GM21390 (cell line): ENCODE results near the gene CLCN4.

Experiments
- ATAC-seq: cut with Tn5 transposase; IDR thresholded peaks from one replicate; pipeline ENCODE4 v1.9.1; 2021; ENCODE audit not compliant: unreplicated experiment

CLCN4 gene

GRCh38 chrX:10239611-10240064 is 82.9 kb downstream of the CLCN4 start:
- ATAC-seq = no peak

- no peak for ATAC-seq
These were observed 84.1 kb downstream of the CLCN4 start for GRCh38 chrX:10240918-10241317.

DNA sequence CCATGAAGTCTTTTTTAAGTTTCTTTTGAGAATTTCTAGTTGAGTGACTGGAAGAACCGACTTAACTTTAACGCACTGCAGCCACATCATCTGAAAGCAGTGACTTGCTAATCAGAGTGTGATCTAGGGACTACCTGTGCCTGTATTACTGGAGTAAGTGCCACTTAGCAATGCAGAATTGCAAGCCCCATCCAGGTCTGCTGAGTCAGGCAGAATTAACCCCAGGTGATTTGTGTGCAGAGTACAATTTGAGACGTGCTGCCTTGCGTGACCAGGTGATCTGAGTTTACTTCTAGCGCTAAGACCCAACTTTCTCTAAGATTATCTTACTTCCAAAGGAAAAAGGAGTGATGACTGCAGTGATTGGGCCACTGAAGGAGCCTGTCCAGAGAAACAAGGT is 85.3 kb downstream of the CLCN4 start:
- ATAC-seq = no peak

DNA sequence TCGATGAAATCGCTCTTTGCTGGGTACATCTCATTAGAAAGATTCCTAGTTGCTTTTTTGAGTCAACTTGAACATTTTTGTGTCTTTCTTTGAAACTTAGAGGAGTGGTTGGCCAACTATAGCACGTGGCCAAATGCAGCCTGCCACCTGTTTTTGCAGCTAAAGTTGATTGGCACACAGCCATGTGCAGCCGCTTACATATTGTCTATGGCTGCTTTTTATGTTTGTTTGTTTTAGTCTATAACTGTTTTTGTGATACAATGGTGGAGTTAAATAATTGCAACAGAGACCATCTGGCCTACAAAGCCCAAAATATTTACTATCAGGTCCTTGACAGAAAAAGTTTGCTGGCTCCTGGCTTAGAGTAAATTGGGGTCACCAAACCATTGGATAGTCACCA is 86.3 kb downstream of the CLCN4 start:
- no peak for ATAC-seq

- ATAC-seq = no peak
These were observed 88.3 kb downstream of the CLCN4 start for GRCh38 chrX:10244915-10245622.

DNA sequence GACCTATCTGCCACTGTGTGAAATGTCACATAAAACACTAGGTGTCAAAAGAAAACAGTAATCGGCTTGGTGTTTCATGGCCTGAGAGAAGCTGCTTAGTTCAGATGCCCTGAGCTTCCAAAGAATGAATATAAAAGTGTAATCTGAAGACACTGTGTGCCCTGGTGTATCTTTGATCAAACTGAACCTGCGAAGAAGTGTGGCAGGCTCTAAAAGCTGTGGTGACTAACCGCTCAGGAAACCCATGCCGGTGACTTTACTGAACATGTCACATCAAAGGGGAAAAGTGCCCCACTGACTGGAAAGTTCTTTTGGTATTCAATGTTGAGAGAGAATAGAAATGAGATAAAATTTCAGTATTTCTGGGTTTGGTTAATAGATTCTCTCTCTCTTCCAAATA is 89.1 kb downstream of the CLCN4 start:
- ATAC-seq = no peak

DNA sequence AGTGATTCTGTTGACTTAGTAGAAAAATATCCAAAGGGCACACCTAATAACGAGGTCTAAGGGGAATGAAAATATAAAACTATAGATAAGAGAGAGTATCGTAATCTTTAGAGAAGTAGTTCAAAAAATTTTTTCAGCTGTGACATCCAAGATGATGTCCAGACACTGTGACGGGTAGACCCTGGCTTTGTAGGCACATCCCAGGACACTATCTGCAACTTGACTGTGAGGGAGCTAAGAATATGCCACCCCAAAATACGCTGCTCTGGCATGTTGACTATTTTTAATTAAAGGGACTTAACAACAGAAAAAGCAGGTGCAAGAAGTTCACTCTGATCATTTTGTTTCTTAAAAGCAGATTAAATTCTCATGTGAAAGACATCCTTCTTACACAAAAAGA is 89.5 kb downstream of the CLCN4 start:
- ATAC-seq = no peak

DNA sequence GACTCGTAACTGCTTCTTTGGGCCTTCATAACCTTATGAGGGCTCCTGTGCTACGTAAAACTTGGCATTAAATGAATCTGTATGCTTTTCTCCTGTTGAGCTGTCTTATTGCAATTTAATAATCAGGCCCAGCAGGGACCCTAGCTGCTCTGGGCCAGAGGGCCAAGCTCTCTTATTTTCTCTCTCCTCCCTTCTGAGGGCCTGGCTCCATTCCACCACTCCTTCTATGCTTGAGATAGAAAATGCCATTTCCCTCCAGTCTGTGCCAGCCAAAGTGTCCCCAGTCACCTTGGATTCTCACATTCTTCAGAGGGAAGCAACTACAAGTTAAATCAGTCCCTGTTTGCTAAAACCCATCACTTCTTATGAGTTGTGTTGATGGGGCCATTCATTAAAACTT is 90.1 kb downstream of the CLCN4 start:
- no peak for ATAC-seq

- no peak for ATAC-seq
These were observed 98.0 kb downstream of the CLCN4 start for GRCh38 chrX:10254739-10255138.

GRCh38 chrX:10259716-10260115 is 102.9 kb downstream of the CLCN4 start:
- ATAC-seq = no peak

DNA sequence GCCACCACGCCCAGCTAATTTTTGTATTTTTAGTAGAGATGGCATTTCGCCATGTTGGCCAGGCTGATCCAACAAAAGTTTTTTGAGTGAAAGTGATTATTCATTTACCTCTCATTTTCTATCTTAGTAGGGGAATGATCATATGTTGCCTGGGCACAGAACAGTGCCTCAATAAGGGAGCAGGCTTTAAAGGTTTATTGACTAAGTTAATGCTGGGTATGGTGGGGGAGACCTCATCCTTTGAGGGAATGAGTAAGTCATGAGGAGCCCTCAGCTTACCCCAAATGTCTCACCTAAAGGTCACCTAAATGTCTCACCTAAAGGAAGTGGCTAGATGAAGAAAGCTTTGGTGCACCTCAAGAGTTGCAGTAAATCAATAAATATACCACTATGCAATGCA is 109.0 kb downstream of the CLCN4 start:
- ATAC-seq = no peak

DNA sequence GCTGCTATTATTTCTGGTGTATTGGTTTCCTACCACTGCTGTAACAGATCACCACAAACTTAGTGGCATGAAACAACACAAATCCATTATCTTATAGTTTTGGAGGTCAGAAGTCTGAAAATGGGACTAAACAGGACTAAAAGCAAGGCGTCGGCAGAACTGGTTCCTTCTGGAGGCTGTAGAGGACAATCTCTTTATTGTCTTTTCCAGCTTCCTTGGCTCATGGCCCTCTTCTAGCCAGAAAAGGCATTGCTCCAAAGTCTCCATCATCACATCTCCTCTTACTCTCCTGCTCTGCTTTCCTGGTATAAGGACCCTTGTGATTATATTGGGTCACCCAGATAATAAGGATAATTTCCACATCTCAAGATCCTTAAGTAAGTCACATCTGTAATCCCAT is 121.9 kb downstream of the CLCN4 start:
- ATAC-seq = no peak

DNA sequence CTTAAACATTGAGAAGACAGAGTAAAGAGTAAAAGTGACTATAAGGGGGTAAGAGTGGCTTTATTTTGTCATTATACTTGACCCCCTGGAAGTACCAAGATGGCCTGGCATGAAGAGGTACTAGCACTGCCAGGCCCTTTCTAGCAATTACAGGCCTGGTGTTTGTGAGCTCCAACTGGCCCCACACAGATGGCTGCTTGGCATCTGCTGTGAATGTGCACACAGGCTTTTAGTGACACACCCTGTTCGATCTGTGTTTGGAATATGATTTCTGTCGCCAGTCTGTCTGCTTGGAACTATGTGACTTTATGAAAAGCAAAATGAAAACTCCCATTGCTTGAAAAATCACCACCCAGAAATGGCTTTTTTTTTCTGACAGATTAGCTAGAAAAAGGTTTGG is 123.3 kb downstream of the CLCN4 start:
- no peak for ATAC-seq

GRCh38 chrX:10282490-10282889 is 125.7 kb downstream of the CLCN4 start:
- ATAC-seq = no peak

- no peak for ATAC-seq
These were observed 129.4 kb downstream of the CLCN4 start for GRCh38 chrX:10286195-10286594.
